ENCODE measurements around the gene WDFY2.

- TF ChIP-seq CTCF (conservative IDR thresholded peaks at IDR 0.05; ENCODE audit: low read depth in 2 of 2): no peak
- TF ChIP-seq POLR2AphosphoS5 (IDR thresholded peaks at IDR 0.05; ENCODE audit: low read depth): no peak
- no peak for TF ChIP-seq CREB1 (CRISPR knock-in tag; IDR thresholded peaks at IDR 0.05; ENCODE audit: low read depth)
- no peak for TF ChIP-seq EZH2 (IDR thresholded peaks at IDR 0.05; ENCODE audit: low read depth, unreplicated experiment)
- no peak for TF ChIP-seq JUNB (IDR thresholded peaks at IDR 0.05; ENCODE audit: unreplicated experiment)
- no peak for TF ChIP-seq ZNF462 (CRISPR knock-in tag; IDR thresholded peaks at IDR 0.05)
- TF ChIP-seq REST (IDR thresholded peaks at IDR 0.05; ENCODE audit: unreplicated experiment): no peak
- no peak for TF ChIP-seq ETS1 (IDR thresholded peaks at IDR 0.05)
- TF ChIP-seq EZH2phosphoT487 (IDR thresholded peaks at IDR 0.05; ENCODE audit: unreplicated experiment): no peak
- TF ChIP-seq STAT1 (IDR thresholded peaks at IDR 0.05; ENCODE audit: unreplicated experiment): no peak
These were observed 172.4 kb downstream of the WDFY2 start for GRCh38 chr13:51756651-51757050.
